Measurements from ENCODE around the gene CHST9.
"Not testable (repeated sequence)": the region's sequence is repeated elsewhere in the genome, so short reads cannot be mapped to it uniquely, and the experiment has no call there.

Gene CHST9

DNA sequence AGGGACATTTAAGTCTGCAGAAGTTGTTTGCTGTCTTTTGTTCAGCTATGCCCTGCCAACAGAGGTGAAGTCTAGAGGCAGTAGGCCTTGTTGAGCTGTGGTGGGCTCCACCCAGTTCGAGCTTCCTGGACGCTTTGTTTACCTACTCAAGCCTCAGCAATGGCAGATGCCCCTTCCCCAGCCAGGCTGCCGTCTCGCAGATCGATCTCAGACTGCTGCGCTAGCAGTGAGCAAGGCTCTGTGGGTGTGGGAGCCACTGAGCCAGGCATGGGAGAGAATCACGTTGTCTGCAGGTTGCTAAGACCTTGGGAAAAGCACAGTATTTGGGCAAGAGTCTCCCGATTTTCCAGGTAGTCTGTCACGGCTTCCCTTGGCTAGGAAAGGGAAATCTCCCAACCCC is 91.8 kb downstream of the CHST9 start:
- ATAC-seq: not testable (repeated sequence)

- ATAC-seq: no peak
Measured at GRCh38 chr18:27081701-27082100, 103.4 kb downstream of the CHST9 start.

DNA sequence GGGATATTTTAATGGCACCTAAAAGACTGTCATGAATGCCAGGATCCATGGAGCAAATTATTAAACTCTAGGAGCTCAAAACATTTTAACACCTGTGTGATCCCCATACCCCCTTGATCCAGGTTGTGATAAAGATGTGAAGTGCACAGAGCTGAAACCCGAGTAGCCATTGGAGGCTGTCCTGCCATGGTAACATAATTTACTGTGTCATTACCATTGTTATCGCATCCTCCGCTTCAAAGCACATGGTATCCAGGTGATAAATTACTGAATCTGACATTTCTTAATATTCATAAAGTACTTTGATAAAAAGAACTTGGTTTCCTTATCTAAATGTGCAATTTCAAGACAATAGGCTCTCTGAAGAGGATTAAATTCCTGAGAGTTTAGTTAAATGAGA is 109.3 kb downstream of the CHST9 start:
- no peak for ATAC-seq

DNA sequence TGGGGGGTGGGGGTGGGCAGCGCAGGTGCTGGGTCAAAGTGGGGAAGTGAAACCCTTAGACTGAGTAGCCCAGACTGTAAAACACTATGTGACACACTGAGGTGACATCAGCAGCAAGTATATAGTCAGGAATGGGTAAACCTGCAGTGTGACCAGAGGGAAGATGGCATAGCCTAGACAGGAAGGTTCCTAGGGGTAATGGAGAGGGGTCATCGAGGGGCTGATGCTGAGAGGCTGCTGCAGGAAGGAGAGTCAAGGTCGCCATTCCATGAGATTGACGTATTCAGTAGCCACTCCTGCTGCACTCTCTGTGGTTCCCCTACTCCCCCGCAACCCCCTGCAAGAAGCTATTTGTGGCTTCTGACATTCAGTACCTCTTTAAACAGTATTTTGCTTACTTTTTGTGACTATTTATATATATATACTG is 111.7 kb downstream of the CHST9 start:
- ATAC-seq: no peak

GRCh38 chr18:27064673-27065072 is 120.4 kb downstream of the CHST9 start:
- no peak for ATAC-seq

GRCh38 chr18:27062802-27063201 is 122.3 kb downstream of the CHST9 start:
- no peak for ATAC-seq

DNA sequence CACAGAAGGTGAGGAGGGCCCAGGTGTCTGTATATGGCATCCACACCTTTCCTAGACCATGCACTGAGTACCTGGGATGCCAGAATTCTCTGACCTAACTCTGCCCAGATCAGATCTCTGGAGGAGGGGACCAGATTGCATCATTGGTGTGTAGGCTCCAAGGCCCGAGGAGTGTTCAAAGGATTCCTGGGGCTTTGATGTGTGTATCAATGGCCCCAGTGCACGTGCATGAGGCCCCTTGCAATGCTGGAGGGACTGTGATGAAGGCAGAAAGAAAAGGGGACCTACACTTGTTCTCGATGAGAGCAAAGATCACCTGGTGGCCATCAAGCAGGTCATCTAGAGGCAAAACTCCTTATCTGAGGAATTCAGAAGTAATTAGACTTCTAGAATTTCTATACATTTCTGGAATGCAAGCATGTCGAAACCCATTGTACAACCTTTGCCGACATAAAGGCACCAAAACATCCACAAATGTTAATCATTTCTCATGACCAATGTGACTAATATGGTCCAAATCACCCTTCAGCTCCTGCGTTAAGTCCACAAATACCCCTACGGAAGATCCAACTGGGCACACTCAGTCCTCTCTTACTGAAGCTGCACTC is 123.5 kb downstream of the CHST9 start:
- no peak for ATAC-seq

- no peak for ATAC-seq
Measured at GRCh38 chr18:27057519-27058234, 127.4 kb downstream of the CHST9 start.

DNA sequence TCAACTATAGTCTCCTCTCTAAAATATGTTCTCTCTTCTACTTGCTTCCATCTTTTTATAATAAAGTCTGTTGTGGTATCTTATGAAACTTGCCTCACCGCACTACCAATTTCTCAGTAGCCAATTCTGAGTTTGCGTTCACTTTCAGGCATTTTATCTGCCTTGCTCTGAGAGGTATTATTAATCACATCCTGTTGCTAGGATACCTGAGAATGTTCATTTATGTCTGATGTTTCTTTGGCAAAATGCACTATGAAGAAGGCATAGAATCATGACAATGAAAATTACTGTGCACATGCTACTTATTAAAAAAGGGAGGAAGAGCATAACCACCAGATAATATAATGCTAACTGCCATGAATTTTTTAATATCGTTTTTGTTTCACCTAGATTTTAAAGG is 130.2 kb downstream of the CHST9 start:
- ATAC-seq: no peak

DNA sequence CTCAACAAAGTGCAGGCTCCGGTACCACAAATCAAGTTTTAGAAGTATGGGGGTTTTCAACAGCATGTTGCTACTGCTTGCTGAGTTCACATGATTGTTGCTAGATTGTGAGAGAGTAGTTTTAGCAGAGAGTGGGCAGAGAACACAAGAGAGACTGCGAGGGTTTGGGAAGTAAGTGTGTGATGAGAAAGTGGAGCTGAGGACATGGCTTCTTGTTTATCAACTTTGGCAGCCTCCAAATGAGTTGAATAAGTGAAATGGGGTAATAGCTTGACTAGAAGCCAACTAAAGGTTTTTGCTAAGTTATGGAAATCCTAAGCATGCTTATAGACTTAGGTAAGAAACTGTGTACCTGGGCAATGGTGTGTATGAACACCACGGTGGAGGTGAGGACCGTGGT is 135.1 kb downstream of the CHST9 start:
- ATAC-seq: no peak

GRCh38 chr18:27045342-27045741 is 139.8 kb downstream of the CHST9 start:
- no peak for ATAC-seq

DNA sequence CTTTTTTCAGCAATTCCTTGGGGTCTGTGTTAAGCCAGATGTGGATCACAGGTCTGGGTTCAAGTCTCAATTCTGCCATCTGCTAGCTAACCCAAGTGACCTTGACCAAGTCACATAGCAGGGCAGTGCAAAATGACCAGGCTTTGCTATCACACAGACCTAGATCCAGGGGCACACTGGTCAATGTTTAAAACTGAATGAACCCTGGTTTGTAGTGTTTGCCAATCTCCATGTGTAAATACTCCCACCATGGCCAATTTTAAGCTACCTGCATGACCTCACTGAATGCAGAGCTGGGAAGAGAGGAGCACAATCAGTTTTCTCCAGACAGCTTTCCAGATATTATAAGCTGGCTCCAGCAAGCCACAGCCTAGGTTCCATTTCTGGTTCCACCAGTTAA is 142.9 kb downstream of the CHST9 start:
- ATAC-seq: no peak

- no peak for ATAC-seq
Measured at GRCh38 chr18:27040796-27041195, 144.3 kb downstream of the CHST9 start.

GRCh38 chr18:27033722-27034121 is 151.4 kb downstream of the CHST9 start:
- no peak for ATAC-seq

GRCh38 chr18:27030421-27030820 is 154.7 kb downstream of the CHST9 start:
- no peak for ATAC-seq

DNA sequence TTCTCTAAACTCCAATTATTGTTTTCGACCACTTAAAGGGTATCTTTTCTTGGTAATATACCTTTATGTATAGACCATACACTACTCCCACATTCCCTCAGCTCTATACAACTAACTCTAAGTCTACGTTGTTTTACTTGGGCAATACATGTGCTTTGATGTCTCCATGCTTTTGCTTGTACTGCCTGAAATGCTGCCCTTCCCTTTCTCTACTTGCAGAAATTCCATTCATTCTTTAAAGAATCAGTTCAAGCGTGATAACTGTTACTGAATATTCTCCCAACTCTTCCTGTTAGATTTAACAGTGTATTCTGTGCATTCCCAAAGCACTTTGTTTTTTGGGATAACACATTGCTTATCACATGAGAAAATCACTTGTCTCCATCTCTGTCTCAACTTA is 162.6 kb downstream of the CHST9 start:
- ATAC-seq: no peak

DNA sequence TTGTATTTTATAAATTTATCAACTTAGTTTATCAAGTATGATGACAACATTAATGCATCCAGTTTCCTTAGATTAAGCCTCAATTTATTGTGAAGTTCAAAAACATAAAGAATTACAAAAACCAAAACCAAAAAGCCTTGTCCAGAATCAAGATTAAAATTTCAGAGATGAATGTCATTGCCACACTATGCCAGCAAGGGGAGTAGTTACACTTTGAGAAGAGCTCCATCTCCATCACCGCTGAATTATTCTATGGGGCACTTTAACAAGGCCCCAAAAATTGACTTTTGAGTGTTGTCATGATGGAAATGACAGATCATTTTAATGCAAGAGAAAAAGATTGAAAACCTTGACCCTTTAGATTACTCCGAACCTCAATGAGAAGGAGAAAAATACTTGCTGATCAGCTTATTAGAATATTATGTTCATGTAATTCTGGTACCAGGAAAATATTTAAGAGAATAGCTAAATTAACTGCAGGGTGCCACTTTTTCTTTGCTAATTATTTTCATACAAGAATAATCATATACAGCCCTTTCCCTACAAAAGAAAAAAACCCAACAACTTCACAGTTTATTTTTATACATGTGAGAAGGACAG is 167.1 kb downstream of the CHST9 start:
- ATAC-seq: no peak

- ATAC-seq: no peak
Measured at GRCh38 chr18:27014841-27015240, 170.3 kb downstream of the CHST9 start.

DNA sequence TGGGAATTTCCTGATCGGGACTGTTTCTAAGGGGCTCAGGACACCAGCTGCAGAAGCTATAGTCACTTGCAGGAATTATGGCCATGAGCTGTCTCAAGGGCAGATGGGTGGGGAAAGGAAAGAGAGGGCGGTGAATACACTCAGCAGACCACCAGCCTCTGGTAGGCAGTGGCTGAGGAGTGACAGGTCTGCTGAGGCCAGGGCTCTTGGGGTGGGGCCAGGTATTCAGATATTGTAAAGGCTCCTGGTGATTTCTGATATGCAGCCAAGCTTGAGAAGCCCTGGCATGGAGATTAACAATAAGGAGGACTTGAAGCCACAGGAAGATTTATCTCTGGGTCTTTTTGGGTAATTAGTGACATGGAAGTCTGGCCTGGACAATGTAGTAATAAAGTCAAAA is 174.3 kb downstream of the CHST9 start:
- ATAC-seq: no peak

GRCh38 chr18:27009293-27009692 is 175.8 kb downstream of the CHST9 start:
- no peak for ATAC-seq

DNA sequence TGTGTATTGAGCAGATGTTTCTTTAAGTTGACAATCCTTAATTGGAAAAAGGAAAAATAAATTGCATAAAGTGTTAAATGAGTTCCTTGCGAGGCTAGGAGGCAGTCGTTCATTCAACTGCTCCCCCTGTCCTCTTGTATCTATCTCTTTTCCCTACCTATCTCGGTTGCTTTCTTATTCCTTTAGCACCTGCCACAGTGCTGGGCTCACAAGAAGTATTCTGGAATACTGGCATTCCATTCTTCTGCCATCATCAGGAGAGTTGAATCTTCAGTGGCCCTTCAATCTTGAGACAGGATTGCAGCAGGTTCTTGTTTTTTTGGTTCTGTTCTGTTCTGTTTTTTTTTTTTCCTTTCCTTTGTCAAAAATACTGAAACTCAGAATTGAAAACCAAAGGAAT is 176.5 kb downstream of the CHST9 start:
- no peak for ATAC-seq

DNA sequence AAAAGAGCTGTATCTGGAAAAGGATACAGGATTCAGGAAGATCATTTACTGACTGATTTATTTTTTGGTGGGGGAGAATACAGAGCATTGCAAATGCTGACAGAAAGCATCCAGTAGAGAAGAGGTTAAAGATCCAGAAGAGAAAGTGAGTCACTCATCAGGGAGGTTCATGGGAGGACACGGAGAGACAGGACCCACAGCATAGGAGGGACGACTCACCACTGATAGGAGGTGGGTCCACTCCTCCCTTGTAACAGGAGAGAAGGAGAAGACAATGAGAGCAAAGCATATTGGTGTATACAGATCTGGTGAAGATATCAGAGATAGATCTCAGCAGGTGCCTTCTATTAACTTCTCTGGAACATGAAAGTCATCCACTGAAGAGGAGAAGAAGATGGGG is 177.2 kb downstream of the CHST9 start:
- ATAC-seq: no peak

- ATAC-seq: no peak
Measured at GRCh38 chr18:27005589-27005988, 179.5 kb downstream of the CHST9 start.

- no peak for ATAC-seq
Measured at GRCh38 chr18:27004056-27004829, 180.9 kb downstream of the CHST9 start.
